ENCODE results near the gene PARVB.

Gene PARVB

DNA sequence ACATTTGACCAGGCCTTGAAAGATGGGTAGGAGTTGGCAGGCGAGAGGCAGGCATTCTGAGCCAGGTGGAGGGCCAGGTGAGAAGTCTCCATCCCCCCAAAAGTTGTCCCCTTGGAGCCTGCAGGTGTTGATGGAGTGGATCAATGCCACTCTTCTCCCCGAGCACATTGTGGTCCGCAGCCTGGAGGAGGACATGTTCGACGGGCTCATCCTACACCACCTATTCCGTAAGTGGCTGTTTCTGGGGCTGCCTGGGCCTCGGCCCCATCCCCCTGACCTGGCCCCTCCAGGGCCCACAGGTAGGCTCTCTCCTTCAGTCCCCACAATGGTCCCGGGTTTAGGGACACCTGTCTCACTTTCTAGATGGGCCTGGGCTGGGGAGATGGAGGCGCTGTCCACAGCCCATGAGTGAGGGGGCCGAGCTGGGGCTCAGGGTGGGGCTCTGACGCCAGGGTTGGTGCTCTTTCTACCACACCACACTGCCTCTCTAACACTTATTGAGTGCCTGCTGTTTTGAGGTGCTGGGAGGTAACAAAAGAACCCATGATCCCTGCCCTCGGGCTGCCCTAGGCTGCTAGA is 163.6 kb downstream of the PARVB start:
- DNase-seq: no peak

DNA sequence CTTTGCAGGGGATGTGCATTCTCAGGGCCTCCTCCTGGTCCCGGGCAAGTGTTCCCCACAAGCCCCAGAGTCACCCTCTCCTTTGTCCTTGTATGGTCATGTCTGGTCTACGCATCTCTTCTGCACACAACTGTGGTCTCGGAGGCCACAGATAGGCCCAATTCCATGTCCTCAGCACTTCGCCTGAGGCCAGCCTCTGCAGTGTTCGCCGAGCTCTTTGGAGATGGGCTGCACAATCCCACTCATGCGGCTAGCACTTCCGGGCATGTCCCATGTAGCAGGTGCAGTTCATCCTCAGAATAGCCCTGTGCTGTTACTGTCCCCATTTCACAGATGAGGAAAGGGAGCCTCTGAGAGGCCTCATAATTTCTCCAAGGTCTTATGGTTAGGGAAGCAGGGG is 164.2 kb downstream of the PARVB start:
- DNase-seq: no peak

DNA sequence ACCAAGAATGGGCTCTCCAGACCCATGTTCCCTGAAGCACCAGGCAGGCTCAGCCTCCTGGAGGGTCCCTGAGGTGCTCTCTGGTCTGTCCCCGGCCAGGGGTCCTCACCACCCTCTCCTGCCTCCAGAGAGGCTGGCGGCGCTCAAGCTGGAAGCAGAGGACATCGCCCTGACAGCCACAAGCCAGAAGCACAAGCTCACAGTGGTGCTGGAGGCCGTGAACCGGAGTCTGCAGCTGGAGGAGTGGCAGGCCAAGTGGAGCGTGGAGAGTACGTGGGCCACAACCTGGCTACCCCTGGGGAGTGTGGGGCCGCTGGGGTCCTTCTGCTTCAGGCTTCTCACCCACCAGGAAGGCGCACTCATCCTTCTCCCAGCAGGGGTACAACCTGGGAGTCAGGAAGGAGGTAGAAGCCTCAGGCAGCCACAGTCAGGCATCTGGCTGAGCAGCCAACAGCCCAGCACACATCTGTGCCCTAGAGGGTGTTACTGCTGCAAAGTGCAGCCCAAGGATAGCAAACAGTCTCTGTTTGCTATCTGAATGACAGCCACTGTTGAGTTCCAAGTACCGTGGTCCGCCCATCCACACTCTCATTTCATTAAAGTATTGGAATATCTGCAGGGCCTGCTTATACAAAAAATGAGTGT is 165.0 kb downstream of the PARVB start:
- DNase-seq: no peak

DNA sequence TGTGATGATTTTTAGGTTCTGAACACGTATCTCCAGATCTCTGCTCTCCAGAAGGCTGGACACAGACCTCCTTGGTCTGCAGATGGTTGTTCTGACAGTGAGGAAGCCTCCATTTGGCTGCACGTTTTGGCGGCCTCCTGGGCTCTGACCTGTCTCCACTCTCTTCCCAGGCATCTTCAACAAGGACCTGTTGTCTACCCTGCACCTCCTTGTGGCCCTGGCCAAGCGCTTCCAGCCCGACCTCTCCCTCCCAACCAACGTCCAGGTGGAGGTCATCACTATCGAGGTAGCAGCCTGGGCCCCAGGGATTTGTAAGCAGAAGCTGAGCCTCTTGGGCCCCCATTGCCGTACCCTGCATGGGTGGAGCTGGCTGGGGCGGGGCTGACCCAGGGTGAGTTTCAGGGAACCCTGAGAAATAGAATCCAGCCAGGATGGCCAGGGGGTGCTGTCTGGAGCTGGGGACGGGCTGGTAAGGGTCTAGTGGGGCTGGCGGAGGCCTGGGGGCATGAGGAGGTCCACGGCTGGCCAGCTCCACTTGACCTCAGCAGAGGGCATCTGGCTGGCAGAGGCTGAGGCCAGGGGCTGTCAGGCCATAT is 166.4 kb downstream of the PARVB start:
- no peak for DNase-seq

DNA sequence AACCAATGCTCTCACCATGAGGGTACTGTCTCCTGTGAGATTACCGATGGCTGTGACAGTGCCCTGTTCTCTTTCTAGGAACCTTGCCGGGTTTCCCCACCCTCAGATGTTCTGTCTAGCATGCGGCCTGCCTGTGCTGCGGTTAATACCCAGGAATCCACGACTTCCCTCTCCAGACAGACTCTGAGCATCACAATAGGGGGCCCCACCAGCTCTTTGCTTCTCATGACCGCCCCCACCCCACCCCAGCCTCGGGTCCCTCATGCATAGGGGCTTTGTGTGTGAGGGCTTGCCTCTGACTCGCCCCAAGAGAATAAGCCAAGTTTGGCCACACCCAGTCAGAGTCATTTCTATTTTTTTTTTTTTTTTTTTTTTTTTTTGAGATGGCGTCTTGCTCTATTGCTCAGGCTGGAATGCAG is 166.9 kb downstream of the PARVB start:
- no peak for DNase-seq

DNA sequence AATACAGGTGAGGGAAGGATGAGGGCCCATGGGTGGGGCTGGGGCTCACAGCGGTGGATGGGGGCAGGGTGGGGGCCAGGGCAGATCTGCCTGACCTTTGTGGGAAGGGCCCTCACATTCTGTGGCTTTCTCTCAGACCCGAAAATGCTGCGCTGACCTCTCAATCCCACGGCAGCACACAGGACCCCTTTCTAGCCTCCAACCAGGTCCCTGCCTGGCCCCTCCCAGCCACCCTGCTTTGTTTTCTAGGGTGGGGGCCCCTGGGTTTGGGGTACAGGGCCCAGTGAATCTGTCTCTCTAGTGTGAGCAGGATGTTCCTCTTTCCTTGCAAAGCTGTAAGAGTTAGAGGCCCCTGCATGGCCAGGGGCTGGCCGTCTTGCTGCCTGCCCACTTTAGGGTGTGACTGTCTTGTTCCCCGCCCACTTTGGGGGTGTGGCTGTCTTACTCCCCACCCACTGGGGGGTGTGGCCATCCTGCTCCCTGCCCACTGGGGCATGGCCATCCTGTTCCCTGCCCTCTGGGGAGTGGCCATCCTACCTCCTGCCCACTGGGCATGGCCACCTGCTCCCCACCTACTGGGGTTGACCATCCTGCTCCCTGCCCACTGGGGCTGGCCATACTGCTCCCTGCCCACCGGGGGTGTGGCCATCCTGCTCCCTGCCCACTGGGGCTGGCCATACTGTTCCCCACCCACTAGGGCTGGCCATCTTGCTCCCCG is 168.2 kb downstream of the PARVB start:
- no peak for DNase-seq

DNA sequence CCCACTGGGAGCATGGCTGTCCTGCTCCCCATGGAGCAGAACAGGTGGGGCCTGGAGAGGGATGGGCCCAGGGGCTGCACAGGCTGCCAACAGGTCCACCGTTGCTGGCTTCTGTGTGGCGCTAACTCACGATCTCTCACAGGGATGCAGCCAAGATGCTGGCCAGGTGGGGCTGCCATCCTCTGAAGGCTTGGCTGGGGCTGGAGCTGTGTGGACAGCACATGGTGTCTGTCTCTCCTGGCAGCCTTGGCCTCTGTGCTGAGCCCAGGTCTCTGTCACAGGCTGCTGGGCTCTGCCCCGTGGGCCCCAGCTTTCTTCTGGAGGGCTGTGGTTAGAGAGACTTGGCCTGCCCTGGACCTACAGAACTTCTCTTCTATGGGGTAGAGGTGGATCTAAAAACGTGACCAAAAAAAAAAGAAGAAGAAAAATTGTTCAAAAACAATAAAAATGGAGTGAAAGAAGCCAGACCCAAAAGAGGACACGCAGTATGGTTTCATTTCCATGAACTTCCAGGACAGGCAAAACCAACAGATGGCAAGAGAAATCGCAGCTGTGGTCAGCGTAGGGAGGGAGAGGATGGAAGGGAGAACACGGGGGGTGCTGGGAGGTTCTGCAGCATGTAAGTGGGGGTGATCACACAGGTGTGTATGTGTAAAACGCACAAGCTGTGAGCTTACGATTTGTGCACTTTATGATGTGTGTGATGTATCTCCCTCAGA is 168.9 kb downstream of the PARVB start:
- no peak for DNase-seq

DNA sequence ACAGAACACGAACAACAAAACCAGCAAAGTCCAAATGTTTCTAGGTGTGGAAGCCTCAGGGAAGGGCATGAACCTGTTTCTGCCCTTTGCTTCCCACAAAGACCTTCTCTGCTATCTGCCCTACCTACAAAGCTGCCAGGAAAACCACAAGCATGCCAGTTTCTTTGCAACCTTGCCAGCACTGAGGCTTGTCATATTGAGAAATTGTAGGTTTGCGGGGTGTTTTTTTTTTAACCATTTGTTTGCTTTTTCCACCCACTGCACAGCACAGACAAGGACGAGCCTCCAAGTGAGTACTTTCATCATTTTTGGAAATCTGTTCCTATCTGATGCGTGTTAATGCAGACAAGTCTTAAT is 169.4 kb downstream of the PARVB start:
- no peak for DNase-seq

DNA sequence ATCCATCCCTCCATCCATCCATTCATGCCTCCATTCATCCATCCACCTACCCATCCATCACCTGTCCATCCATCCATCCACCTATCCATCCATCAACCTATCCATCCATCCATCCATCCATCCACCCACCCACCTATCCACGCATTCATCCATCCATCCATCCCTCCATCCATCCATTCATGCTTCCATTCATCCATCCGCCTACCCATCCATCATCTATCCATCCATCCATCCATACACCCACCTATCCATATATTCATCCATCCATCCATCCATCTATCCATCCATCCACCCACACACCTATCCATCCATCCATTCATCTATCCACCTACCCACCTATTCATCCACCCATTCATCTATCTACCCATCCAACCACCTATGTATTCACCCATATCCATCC is 170.5 kb downstream of the PARVB start:
- no peak for DNase-seq

DNA sequence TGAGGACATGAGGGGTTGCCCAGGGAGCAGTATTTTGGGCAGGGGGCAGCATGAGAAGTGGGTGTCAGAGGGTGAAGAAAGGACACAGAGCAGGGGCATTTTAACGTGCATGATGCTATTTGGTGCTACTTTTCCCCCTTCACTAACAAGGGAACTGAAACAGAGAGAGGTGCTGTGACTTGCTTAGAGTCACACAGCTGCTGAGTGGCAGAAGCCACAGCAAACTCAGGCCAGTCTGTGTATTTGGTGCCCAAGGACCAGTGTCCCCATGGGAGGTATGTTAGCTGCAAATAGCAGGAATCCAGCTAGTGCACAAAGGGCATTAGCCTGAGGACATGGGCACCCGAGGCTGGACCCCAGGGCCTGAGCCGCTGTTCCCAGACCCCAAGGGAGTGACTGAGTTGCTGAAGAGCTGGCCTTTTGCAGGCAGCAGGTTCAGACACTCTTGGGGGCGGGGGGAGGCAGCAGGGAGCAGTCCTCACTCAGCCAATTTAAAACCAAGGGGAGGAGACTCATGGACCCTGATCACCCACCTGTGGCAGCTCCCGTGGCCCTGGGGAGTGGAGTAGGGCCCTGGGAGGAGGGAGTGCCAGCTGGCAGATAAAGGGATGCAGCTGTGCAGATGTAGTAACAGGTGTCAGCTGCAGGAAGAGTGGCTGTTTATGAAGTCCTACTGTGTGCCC is 171.2 kb downstream of the PARVB start:
- DNase-seq: no peak

DNA sequence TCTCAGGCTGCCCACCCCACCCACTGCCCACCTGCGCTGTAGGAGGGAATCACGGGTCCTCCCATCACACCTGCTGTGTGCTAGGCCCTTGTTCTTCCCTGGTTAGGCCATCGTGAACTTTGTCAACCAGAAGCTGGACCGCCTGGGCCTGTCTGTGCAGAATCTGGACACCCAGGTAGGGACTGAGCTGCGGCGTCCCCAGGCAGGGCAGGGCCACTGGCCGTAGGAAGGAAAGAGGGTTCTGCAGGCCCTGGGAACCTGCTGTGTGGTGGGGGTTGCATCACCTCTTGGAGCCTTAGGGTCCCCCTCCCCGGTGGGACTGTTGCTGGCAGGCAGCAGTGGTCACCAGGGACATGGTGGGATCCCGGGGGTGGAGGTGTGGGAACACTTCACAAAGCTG is 172.1 kb downstream of the PARVB start:
- no peak for DNase-seq

DNA sequence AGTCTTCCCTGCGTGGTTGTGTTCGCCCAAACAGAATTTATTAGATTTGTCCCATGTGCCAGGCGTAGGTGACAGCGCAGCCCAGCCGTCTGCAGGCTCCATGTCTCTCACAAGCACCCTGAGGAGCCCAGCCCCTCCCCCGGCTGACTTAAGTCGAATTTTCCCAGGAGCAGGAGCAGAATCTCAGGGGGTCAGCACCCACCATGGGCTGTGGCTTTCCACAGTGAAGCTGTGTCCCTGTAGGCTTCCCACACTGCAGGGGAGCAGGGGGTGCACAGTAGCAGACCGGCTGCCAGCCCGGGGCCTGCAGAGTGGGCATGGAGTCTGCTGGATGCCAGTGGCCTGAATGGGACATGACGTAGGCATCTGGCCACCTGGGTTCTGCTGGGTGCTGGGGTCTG is 172.6 kb downstream of the PARVB start:
- no peak for DNase-seq

DNA sequence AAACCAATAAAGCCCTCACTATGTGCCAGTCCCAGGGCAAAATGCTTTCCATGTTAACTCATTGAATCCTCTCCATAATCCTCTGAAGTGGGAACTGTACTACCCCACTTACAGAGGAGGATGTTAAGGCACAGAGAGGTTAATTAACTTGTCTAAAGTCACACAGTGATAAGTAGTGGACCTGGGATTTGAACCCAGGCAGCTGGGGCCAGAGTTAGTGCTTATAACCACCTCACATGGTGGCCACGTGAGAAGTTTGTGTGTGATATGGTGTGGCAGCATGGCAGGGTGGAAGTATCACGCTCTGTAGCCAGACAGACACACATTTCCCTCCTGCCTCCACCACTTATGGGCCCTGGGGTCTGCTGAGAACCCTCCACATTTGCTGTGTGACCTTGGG is 173.2 kb downstream of the PARVB start:
- no peak for DNase-seq

DNA sequence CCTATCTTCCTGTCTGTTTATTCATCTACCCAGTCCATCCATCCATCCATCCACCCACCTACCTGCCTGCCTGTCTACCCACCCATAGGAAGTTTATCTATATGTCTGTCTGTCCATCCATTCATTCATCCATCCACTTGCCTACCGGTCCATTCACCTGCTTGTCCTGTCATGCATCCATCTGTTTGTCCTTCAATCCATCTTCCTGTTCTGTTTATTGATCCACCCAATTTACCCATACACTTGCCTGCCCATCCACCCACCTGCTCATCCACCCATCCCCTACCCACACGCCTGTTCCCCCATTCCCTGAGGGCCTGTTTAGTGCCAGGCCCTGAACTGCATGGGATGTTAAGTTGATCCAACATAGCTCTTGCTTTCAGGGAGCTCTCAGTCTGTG is 175.1 kb downstream of the PARVB start:
- DNase-seq: no peak

DNA sequence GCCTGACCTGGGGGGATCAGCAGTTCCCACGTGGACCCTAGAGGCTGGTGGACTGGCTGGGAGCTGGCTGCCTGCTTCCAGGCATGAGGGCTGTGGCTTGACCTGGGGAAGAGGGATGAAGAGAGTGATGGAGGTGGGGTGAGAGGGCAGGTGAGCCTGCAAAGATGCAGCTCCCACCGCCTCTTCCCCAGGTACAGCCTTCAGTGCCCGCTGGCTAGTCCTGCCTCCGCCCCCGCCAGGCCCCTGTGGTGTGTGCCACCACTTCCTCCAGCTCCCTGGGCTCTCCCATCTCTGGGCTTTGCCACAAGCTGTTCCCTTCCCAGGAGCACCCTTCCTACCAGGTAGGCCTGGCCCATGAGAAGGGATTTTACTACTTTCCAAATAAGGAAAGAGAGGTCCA is 175.8 kb downstream of the PARVB start:
- DNase-seq: no peak

DNA sequence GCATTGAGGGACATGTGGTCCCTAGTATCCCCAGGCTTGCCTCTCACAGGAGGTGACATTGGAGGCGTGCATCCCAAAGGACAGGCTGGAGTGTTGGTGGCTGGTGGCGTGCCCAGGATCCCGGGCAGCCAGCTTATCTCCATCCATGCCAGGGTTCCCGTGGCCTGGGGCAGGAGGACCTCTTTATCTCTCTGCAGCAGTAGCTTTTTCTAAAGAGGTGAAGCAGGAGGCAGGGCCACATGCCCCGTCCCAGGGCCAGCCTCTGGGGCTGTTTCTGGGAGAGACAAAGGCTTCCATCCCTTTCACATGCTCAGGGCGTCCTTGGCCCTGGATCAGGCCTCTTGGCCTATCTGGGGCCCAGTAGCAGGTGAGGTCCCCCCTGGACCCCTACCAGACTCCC is 176.3 kb downstream of the PARVB start:
- DNase-seq: no peak

DNA sequence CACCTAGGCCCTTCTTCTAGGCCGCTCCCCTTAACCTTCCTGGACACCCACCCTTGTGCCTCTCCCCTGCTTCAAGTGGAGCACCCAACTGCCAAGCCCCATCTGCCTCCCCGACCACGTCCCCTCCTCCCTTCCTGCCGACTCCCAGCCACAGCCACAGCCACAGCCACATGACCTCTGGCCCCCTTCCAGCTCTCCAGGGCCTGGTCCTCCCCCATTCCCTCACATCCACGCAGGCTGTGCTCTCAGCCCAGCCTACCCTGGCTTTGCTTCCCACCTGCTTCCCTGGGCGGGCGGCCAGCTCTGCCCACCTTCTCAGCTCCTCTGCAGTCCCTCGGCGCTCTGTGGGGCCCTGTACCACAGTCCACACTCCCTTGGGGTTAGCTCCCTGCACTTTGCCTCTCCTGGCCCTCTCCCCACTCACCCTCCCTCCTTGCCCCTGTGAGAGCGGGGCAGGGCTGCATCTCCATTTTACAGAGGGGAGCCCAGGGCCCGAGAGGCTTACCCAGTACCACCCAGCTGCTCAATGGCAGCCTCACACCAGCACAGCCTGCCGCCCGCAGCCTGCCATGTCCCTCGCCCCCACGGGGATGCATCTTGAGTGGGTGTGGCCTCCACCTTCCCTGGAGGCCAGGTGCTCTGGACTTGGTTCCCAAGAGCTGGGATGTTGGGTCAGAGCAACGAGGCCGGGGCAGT is 176.9 kb downstream of the PARVB start:
- DNase-seq: no peak

DNA sequence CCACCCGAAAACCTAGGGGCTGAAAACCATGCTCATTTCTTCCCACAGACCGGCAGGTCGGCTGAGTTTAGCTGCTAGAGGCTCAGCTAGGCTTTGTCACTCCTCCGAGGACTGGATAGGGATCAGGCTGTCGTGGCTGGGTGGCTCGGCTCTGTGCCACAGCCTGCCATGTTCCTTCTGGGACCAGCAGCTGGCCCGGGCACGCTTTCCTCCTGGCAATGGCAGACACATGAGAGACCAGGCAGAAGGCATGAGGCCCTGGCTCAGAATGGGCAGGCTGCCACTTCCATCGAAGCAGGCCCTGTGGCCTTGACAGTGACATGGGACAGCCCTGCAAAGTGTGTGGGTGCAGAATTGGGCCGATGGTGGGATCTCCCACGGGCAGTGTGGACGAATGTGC is 177.6 kb downstream of the PARVB start:
- DNase-seq: no peak

DNA sequence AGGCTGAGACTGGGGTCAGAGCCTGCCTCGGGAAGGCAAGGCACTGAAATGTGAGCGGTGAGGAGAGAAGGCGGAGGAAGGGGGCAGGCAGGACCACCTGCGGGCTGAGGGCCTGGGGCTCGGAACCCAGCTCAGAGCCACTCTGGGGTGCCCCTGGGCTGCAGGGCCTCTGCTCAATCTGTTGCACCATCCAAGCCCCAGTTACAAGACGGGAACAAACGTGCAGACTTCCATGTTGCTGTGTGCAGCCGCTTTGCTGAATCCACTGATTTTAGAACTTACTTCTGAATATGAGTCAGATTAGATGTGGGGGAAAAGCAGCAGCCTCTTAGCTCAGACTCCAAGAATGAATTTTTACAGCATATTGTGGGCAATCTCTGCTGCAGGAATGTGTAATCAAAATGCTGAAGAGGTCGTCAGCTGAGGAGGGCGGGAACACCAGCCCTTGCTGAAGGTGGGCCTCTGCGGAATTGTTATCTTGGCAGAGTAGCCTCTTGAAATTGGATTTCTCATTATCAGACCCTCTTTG is 178.2 kb downstream of the PARVB start:
- no peak for DNase-seq

DNA sequence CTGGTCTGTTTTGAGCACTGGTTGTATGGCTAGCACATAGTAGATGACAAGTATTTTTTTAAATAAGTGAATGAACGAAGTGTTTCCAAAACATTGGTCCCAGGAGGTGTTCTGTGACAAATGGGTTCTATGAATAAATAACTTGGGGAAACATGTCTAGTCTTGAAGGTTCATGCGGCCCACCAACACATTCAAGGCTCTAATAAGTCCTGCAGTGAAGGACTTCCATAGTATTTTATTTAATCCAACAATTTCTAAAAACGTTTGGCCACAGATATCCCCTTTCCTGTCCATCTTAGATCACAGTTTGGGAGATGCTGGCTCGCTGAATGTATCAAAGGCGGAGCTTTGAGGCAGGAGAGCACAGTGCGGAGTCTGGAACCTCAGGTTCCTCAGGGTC is 179.1 kb downstream of the PARVB start:
- DNase-seq: no peak

DNA sequence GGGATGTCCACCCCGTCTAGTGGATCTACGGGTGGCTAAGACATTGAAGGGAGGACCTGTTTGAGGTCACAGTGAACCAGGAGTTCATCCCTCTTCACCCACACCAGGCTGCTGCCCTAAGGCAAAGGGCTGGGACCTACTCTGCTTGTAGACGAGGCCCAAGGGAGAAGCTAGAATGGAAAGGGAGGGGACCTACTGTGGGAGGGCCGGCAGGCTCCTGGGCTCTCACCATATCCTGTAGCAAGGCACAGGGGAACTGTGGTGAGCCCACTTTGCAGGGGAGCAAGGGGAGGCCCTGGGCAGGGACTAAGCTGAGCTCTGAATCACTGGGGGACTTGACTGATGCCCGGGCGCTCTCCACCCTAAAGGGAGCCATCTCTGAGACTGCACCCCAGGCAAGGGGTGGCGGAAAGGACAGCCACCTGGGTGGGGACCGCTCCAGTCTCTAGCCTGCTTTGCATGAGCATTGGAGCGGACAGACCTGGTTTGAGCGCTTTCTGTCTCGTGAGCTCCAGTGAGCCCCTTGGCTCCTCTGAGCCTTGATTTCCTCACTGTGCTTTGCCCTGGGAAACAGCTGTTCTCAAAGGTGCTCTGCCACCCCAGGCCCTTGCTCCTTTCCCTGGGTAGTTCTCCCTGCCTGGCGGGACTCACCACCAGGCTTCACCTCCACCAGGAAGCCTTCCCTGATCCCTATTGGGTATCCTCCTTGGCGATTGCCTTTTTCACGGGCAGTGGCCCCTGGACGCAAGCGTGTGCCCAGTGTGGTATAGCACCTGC is 180.8 kb downstream of the PARVB start:
- DNase-seq: no peak
